Midbrain (tissue), 1 donor: ENCODE results near the gene SORL1.
"Not testable (repeated sequence)": the region's sequence is repeated elsewhere in the genome, so short reads cannot be mapped to it uniquely, and the experiment has no call there.

Experiments
- DNase-seq: peaks from one replicate; lab custom pipeline; 2025; lab: John Stamatoyannopoulos, UW

Gene SORL1

DNA sequence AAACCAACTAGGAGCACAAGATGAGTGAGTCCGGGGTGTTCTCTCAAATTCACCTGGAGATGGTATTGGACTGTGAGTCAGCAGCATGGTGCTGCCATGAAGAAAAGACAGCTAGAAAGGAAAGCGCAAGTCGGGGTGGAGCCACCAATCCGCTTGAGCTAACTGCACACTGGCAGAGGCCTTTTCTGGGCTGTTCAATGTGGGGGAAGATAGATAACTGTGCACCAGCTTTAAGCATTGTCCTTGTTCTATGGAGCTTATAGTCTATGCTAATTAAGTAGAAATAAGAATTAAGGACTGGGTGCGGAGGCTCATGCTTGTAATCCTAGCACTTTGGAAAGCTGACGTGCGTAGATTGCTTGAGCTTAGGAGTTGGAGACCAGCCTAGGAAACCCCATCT lies 22.6 kb downstream of the SORL1 start:
- no peak for DNase-seq

- DNase-seq, result no peak
Observed at GRCh38 chr11:121476379-121477032, 24.4 kb downstream of the SORL1 start.

DNA sequence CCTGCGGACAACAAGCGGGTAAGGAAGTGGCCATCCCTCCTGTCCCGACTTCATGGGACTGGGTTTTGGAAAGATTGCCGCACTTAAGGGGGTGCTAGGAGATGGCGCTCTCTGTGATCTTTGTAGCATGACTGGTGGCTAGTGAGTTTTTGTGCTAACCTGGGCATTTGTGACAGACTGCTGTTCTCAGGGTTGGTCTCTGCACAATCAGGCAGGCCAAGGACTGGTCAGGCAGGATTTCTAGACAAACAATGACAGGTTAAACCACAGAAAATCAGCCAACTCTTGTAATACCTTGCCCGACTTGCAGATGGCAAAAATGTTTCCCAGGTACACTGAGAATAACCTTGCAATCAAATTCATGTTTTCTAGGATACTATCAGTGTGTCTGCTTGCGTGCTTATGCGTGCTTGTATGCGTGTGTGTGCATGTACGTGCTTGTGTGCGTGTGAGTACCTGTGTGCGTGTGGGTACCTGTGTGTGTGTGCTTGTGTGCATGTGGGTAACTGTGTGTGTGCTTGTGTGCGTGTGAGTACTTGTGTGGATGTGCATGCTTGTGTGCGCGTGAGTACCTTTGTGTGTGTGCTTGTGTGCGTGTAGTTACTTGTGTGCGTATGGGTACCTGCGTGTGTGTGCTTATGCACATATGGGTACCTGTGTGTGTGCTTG lies 26.2 kb downstream of the SORL1 start:
- DNase-seq, result no peak

GRCh38 chr11:121478895-121479697 lies 27.0 kb downstream of the SORL1 start:
- DNase-seq, result no peak

DNA sequence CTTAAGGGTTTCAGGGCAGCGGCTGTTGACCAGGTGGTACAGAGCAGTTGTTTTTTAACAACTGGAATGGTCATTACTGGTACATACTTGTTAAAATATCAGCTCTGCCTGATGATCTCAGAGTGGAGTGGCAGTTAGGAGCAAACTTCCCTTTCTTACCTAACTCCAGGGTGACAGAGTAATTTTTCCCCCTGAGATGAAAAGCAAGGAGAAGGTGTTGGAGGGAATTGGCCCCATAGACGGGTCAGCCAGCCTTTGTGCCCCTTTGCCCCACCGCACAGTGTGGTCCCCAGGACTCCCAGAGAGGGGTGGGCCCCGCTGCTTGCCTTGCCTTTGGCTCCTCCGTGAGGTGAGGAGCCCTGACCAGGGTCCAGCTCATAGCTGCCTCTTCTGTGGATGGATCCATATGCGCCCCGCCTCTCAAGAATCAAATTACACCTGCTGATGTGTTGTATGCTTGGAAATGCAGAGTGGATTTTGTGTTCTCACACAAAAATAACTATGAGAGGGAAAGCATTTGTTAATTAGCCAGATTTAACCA lies 27.7 kb downstream of the SORL1 start:
- no peak for DNase-seq

GRCh38 chr11:121481484-121482230 lies 29.5 kb downstream of the SORL1 start:
- not testable (repeated sequence) for DNase-seq

DNA sequence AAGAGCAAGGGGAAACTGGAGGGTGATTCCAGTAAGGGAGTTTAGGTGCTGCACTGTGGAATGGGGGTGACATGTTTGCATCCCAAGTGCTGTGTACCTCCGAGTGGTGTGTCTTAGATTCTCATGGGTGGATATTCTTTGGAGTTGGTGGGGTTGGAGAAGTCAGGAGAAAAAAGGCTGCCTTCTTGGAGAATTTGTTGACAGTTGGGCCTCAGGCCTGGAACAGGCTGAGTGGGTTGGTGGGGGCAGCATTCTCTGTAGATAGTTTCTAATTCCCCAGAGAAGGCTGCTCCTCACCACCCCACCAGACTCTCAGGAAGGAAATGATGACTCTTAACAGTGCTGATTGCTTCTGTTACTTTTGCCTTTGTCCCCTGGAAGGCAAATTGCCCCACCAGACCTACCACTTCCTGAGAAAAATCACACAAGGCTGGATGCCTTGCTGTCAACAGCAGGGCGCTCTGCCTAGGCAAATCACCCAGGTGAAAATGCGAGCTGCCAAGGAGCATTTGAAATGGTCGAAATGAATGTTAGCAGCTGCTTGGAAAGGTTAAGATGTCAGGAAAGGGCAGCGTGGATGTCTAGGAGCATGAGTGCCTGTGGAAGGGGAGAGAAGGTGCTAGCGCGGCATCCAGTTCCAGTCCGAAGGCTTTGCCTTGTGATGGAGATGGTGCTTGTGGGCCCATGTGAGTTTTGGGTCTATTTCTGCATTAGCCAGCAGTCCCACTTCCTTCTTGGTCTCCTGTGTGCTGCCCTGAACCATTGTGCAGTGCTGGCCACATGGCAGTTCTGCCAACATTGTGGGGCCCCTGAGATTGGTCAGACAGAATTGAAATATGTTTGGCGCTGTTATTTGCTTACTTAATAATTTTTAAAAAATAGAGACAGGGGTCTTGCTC lies 30.4 kb downstream of the SORL1 start:
- DNase-seq, result peak; percentile 43

DNA sequence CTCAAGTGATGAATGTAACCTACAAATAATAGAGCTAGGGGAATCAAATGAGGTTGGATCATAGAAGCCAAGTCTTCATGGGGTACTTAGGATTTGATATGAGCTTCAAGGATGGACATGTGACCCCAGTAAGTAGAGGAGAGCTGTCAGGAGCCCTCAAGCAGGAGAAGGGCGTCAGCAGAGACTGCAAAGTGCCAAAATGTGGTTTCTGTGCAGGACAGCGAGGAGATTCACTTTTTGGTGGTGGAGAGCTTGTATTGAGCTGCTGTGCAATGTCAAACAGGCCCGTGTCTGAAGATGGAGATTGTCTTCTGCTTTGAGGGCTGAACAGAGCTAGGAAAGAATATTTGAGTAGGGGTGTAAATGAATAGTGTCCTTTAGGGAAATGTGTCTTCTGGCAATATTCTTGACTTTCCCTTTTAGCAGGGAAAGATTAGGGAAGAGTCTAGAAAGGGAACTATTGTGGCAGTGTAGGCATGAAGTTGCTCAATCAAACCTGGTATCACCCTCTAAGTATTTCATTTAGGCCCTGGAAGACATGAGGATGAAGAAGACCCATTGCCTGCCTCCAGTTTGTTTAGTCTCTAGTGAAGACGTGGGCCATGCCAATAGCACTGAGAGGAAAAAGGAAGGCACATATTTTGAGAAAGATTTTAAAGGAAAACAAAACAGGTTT lies 31.8 kb downstream of the SORL1 start:
- DNase-seq, result no peak

- no peak for DNase-seq
Observed at GRCh38 chr11:121485216-121485615, 33.1 kb downstream of the SORL1 start.

DNA sequence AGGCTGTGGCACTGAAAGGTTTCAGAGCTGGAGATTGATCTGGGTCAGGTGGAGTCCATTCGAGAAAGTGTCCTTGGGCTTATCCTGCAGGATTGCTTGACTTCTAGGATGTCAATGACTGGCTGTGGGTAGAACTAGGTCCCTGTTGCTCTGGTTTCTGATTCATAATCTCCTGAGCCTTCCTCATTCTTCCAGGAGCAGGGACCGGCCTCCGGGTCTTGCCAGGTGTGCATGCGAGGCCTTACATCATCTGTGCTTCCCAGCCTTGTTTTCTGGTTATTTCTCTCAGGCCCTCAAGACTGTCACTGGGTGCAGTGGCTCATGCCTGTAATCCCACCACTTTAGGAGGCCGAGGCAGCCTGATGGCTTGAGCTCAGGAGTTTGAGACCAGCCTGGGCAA lies 33.9 kb downstream of the SORL1 start:
- no peak for DNase-seq

GRCh38 chr11:121487191-121487590 lies 35.1 kb downstream of the SORL1 start:
- DNase-seq, result no peak

DNA sequence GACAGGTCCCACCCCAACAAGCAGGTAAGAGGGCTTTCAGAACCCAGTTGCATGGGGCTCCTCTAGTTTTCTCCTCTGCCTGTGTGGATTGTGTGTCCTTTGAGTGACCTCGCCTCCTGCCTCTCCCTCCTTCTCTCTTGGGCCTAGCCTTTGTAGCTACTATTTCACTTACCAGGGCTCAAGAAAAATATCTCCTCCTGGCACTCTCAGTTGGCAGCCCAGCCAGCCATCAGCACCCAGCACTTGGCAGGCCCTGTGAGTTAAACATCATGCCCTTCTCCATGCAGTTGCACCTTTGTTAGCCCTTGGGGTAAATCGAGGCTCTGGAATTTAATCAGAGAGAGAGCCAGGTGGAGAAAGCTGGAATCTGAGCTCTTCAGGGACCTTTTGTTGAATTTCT lies 36.1 kb downstream of the SORL1 start:
- DNase-seq, result peak; percentile 30

DNA sequence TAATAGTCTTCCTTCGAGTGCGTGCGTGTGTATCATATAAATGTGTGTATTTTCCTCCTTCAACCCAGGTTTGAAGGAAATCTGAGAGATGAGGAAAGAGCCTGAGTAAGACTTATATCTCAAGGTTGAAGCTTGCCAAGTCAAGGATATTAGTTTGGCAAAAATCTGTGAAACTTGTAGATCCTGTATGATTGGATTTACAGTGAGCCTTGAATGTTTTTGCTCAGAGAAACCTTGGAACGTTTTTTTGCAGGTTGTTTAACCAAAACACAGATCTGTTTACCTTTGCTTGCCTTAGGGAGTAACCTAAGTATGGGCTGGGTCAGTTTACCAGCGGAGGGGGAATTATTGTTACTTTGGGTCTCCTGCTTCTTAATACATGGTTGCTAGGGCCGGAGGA lies 36.5 kb downstream of the SORL1 start:
- no peak for DNase-seq

GRCh38 chr11:121489823-121490222 lies 37.7 kb downstream of the SORL1 start:
- no peak for DNase-seq

DNA sequence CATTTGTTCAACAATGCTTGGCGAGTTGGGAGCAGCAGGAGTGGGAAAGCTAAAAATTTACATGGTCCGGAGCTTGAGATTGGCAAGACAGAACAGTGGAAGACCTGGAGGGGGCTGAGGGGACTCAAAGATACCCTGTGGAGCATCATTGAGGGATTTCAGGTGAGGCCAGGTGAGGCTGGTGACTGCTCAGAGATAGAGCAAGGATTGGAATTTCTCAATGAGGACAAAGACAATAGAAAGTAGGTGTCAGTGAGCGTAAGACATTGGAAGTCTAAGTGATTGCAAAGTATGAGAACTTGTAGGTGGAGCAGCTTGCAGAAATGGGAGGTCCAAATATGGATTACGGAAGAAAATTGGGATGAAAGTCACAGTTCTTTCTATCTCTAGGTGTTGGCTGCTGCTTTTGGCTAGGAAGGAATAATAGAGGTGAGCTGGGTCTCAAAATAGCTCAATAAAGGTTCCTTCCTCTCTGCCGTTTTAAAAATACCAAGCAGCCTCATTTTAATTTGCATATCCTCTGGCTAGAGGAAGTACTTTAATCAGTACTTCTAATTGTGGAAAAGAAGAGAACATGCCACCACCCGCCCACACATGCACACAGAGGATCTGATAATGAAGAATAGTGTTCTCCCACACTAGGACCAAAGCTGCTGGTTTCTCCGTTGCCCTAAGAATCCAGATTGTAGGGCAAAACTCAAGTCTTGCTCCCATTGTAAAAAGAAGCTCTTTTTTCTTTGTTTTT lies 42.4 kb downstream of the SORL1 start:
- no peak for DNase-seq

DNA sequence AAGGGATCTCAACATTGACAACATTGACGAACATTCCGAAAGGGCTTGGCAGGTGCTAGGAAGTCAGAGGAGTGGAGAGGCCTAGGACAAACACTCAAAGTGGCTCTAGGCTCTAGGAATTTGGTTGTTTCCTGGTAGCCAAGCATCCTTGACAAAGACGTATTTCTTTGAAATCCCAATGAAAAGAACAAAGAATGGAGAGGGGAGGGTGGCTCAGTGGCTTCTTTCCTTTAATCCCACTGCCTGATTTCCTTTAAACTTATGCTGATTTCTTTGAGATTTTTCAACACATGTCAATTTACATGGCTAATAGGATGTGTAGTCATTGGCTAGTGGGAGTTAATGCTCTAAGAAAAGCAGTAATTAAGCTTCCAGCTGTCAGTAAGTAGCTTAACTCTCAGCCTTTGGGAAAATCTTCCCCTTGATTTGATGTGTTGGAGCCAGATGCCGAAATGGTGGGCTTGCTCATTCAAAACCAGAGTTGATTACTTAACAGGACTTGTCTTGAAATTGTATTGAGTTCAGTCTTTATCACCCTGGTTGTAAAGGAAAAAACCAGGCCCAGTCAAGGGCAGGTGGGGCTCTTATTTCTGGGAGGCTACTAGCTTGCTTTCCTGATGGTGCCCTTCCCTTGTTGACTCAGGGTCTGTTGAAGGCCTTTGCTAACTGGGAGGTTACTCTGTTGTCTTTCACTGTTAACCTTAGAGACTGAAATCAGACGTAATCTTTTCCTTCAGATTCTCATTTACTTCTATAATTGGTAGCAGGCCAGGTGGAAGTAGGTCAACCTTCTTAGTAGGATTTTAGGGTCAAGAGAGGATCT lies 45.3 kb downstream of the SORL1 start:
- no peak for DNase-seq

DNA sequence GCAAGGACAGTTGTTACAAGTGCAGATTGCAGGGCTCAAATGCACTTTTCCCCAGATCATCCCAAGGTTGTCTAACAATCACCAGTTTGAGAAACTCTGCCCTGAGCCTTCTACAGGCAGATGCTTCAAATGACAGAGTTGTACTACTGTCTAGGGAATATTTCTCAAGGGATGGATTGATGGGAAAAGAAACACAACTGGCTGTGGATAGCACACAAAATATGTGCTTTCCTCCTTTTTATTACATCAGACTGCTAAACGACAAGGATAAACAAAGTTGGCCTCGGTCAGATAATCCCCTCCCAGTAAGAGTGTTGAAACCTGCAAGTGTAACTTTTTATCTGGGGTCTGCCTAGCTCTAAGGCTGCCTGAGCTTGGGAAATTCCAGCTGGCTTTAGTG lies 47.3 kb downstream of the SORL1 start:
- DNase-seq, result no peak

DNA sequence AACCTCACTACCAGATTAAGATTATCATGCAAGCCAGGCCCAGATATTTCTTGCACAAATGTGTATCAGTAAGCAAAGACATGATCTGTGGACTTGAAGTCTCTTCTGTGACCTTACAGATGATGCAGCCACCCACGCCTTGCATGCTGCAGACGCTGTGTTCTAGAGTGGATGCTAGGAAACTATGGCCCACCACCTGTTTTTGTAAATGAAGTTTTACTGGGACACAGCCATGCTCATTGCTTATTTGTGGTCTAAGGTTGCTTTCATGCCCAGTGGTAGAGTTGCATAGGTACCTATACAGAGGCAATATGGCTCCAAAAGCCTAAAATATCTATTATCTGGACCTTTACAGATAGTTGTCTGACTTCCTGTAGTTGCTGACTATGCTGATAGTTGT lies 48.2 kb downstream of the SORL1 start:
- no peak for DNase-seq

GRCh38 chr11:121500717-121501116 lies 48.6 kb downstream of the SORL1 start:
- no peak for DNase-seq
